DMS53 treated with DMSO at 0.1 percent for 48 hours (cell line): ENCODE measurements around the gene HS3ST4.
"Not testable (repeated sequence)": the region's sequence is repeated elsewhere in the genome, so short reads cannot be mapped to it uniquely, and the experiment has no call there.

Experiments used
- DNase-seq: peaks from one replicate; lab custom pipeline; 2025; ENCODE audit not compliant: unreplicated experiment; lab: John Stamatoyannopoulos, UW

The HS3ST4 gene

DNA sequence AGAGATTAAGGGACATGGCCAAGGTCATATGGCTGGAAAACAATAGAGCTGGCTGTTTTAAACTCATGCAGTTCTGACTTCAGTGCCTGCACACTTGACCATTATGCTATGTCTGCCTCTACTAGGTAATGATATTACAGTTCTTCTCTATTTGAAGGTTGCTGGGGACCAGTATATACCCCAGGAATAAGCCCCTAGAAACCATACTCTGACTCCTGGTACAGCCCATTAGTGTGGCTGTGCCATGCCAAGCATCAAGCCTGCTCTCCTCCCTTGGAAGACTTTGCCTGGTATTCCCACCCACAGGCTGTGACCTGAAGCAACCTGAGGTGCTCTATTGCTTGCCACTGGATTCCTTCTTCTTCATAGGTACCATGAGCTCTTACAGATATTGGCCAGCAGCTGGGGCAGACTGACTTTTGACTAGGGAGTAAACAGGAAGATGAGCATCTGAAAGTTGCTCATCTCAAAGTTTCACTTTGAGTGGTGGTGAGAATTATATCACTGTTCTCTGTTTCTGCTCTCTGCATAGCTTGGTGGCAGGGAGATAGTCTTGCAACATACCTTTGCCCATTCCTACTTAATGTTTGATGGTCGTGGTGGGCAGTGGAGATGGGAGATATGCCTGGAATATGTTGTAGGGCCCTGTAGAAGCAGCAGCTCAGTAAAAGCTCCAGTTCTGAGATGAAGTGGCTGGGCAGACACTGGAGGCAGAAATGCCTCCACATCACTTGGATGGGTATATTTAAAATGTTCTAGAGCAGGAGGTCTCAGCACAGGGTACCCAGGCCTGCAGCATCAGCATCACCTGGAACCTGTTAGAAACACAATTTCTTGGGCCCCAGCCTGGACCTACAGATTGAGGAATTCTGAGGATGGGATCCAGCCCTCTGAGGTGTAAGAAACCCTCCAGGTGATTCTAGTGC is 274.7 kb downstream of the HS3ST4 start:
- no peak for DNase-seq

GRCh38 chr16:25977121-25977520 is 285.4 kb downstream of the HS3ST4 start:
- DNase-seq: no peak

DNA sequence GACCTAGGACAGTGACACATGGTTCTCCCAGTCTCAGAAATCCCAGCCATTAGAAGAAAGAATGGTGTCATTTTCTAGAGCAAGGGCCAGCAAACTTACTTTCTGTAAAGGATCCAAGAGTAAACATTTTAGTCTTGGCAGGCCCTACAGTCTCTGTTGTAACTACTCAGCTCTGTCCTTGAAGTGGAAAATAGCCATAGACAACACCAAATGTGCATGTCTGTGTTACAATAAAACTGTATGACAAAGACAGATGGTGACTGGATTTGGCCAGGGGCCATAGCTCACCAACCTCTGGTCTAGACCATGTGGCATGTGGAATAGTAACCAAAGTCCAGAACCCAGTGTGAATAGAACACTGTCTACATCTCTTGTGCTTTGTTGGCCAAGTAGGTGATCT is 286.5 kb downstream of the HS3ST4 start:
- DNase-seq: no peak

DNA sequence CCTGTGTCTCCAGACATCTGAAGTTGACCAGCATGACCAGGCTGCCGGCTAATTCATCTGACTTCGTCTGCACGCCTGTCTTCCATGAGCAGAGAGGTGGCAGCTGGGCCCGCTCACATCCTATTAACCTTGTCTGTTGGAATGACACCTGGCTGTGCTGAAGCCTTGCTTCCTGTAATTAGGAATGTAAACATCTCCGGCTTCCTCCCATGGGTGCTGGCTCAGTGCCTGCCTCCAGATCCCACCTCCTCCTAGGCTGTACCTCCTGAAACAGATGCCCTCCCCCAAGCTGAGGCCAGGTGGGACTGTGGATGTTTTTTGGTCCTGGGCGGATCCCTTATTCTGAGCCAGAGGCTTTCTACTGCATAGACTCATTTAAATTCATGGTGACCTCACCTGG is 296.3 kb downstream of the HS3ST4 start:
- no peak for DNase-seq

DNA sequence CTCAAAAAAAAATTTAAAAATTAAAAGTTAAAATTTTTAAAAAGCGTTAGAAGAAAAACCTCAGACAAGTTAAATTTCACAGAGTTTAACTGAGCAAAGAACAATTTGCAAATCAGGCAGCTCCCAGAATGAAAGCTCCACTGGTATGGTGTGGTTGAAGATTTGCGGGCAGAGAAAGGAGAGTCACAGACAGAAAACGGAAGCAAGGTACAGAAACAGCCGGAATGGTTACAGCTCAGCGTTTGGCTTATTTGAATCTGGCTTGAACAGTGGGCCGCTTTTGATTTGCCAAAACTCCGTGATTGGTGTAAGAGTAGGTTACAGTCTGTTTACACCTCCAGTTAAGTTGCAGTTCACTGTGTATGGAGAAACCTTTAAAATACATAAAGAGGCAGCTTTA is 297.1 kb downstream of the HS3ST4 start:
- DNase-seq: no peak

GRCh38 chr16:25996052-25996451 is 304.3 kb downstream of the HS3ST4 start:
- no peak for DNase-seq

DNA sequence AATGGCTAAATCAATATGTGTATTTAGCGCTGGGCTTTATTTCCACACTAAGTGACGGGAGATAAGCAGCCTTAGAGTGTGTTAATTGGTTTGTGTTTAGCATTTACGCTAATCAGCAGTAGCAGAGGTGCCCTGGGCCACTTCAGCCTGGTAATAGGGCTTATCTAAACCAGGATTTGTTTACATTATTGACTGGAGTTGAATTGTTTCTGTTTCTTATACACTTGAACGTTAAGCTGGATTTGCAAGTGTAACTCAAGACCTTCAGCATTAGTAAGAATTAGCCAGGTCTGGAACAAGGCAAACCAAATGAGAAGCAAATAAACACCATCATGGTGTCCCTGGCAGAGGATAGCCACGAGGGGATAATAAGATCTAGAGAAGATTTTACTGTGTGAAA is 313.6 kb downstream of the HS3ST4 start:
- DNase-seq: no peak

GRCh38 chr16:26012376-26012775 is 320.6 kb downstream of the HS3ST4 start:
- DNase-seq: no peak

GRCh38 chr16:26015776-26016175 is 324.0 kb downstream of the HS3ST4 start:
- DNase-seq: no peak

- DNase-seq: no peak
These were observed 325.2 kb downstream of the HS3ST4 start for GRCh38 chr16:26016989-26017388.

GRCh38 chr16:26019381-26020242 is 327.9 kb downstream of the HS3ST4 start:
- no peak for DNase-seq

- no peak for DNase-seq
These were observed 335.1 kb downstream of the HS3ST4 start for GRCh38 chr16:26026709-26027450.

DNA sequence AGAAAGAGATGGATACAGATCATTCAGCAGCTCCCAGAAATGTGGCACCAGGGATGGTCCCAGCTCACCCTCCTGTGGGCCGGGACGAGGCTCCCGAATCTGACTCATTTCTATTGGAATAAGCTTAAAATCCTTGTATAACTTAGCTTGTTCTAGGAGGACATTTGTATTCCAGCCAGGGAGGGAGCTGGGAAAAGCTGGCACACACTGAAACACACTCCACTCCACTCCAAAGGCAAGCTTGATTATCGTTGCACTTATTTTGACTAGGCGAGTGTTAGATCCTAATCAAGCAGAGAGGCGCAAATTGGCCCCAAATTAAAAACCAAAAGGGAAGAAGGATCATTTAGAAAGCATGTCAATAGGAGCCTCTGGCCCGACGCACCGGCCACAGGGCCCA is 339.5 kb downstream of the HS3ST4 start:
- DNase-seq: no peak

DNA sequence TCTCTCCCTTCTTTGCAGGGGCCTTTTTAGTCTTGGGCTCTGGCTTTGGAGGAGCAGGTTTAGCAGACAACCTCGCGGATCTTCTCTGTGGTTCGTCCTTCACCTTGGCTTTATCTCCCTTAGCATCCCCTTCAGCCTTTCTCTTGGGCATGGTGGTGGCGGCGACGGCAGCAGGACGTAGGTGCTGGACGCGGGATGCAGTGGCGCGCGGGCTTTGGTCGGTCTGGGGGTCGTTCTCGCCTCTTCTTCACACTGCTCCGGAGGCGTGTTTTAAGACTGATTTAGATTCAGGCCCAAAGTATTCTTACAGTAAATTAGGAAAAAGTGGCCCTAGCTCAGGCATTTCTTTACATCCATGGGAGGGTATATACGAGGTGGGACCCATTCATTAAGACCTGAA is 340.9 kb downstream of the HS3ST4 start:
- DNase-seq: not testable (repeated sequence)

DNA sequence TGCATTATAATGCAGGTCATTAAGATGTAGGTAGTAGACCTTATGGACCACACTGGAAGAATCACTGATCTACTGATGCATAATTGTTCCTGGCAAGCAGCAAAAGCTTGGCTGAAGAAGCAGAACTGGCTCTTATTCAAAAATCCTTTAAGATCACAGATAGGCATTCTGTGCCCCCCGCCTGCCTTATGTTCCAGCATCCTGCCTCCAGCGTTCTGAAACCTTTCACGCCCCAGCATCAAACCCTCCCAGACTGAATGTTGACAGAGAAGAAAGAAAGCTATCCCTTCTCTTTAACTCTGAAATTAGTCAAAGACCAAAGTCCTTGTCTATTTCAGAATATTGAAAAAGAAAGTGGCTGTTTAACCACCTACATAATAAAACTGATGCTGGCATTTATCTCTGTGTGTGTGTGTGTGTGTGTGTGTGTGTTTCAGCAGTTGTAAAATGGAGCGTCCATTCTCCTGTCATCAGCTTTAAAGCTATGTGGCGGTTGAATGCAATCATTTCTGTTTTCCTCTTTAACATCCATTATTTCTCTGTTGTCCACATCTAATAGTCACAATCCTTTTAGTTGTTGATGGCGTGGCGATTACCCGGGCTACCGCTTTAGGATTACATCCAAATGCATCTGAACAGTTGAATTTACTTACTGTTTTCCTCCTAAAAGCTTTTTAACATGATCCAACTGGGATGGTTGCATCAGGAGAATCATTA is 350.4 kb downstream of the HS3ST4 start:
- DNase-seq: no peak

DNA sequence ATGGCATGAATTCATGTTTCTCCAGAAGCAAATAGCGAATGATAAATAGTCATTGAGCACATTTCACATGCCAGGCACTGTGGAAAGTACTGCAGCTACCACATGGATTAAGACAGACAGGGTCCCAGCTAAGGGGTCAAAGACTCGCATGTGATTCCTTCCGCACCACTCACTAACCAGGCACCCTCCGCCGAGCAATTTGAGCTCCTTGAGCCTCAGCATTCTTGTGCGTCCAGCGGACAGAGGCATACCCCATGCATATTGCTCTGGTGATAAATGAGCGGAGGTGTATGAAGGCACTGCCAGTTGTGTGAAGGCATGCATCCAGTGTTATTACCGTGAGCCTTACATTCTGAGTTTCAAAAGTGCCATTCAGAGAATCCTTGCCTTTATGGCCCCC is 358.7 kb downstream of the HS3ST4 start:
- DNase-seq: no peak

GRCh38 chr16:26051063-26051462 is 359.3 kb downstream of the HS3ST4 start:
- no peak for DNase-seq

DNA sequence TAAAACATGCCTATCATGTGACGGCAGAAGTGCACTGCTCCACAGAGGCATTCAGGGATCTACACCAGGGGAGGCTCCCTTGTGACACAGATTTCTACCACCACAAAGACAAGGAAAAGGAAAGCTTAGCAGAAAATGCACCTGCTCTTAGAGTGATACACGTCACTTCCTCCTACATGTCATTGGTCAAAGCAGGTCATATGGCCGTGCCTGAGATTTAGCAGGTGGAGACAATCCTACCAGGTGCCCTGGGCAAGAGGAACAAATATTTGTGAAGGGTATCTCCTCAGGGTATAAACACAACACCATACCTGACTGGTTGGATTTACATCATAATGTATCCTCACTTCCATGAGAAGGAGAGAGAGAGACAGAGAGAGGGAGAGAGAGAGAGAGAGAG is 362.1 kb downstream of the HS3ST4 start:
- DNase-seq: no peak

DNA sequence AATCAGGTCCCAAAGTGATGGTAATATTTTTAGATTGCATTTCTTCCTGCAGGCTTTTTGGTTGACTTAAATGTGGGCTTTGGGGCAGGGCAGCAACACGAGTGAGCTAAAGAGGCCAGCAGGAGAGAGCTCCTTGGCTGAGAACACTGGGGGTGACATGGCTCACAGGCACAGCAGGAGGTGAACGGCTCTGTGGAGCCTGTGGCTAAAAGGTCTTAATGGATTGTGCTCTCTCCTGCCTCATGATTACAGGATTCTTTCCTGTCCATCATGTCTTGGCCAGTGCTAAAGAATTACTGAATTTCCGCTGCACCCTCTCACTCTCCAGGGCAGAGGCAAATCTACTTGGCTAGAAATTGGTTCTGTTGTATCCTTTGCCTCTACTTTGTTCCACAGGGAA is 366.6 kb downstream of the HS3ST4 start:
- DNase-seq: no peak

DNA sequence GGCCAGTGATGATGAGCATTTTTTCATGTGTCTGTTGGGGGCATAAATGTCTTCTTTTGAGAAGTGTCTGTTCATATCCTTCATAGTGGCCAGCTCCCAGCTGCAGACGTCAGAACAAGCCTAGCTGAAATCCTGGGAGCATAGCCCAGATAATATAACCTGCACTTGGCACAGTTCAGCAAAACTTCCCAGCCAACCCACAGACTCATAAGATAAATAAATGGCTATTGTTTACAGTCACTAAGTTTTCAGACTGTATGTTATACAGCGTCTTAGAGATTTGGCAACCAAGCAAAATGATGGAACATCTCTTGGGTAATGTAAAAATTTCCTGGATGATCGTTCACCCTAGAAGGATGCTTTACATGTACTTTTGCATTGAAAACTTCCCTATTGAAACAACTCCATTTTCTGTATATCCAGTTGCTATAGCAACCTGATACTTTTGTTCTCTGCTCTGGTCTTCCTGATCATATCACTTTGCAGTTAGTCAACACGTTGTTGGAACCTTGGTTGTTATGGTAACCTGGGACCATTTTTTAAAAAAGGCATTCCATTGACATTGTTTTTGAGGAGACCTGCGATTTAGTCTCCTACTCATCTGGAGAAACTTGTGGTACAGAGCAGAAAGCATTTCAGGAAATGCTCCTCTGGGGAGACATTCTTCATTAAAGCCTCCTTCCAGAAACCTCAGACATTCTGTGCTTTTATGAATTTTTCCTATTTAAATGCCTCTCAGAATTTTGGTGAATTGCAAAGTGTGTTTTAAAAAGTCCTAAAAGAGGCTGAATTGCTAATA is 378.7 kb downstream of the HS3ST4 start:
- DNase-seq: no peak
